Mesenchymal stem cell (in vitro differentiated cells and primary cell): ENCODE measurements around the gene FOXE1.

ENCODE experiments used
- DNase-seq: peaks from one replicate; pipeline ENCODE4 v3.0.0-alpha.2; 2013
- H2AFZ ChIP-seq: one replicate; pipeline ENCODE4 v1.6.1; 2013; ENCODE audit warnings: low read depth, mild to moderate bottlenecking, control low read depth, inconsistent platforms, low read length, moderate library complexity
- H2AK5ac ChIP-seq: 2 replicates; pipeline ENCODE4 v1.6.1; 2013; ENCODE audit warnings: low read length, moderate library complexity, mild to moderate bottlenecking, inconsistent platforms; ENCODE audit not compliant: severe bottlenecking
- H2BK120ac ChIP-seq: one replicate; pipeline ENCODE4 v1.6.1; 2013; ENCODE audit warnings: low read depth, mild to moderate bottlenecking, inconsistent platforms, low read length, moderate library complexity
- H2BK12ac ChIP-seq, 2 experiments: one replicate each; pipeline ENCODE4 v1.6.1; 2013; ENCODE audit warnings: inconsistent platforms in 2 of 2, low read length in 2 of 2, mild to moderate bottlenecking in 2 of 2, moderate library complexity in 2 of 2, control low read depth in 1 of 2
- H2BK15ac ChIP-seq: one replicate; pipeline ENCODE4 v1.6.1; 2013; ENCODE audit warnings: mild to moderate bottlenecking, low read depth, inconsistent platforms; ENCODE audit not compliant: poor library complexity, severe bottlenecking
- H2BK5ac ChIP-seq: 2 replicates; pipeline ENCODE4 v1.6.1; 2013; ENCODE audit warnings: low read depth, mild to moderate bottlenecking, low read length, control low read depth, inconsistent platforms; ENCODE audit not compliant: poor library complexity, severe bottlenecking
- H3K14ac ChIP-seq, 2 experiments: one replicate each; pipeline ENCODE4 v1.6.1; 2013; ENCODE audit warnings: inconsistent platforms in 2 of 2, low read length in 2 of 2, control low read depth in 1 of 2, mild to moderate bottlenecking in 1 of 2, moderate library complexity in 1 of 2
- H3K18ac ChIP-seq, 2 experiments: one replicate each; pipeline ENCODE4 v1.6.1; 2013; ENCODE audit warnings: inconsistent platforms in 2 of 2, low read length in 2 of 2, control low read depth in 1 of 2, low read depth in 1 of 2, mild to moderate bottlenecking in 1 of 2
- H3K23ac ChIP-seq, 2 experiments: one replicate each; pipeline ENCODE4 v1.6.1; 2013; ENCODE audit warnings: inconsistent platforms in 2 of 2, low read length in 2 of 2, mild to moderate bottlenecking in 2 of 2, moderate library complexity in 2 of 2, control low read depth in 1 of 2
- H3K27ac ChIP-seq: 2 replicates; pipeline ENCODE4 v1.5.1; 2013; ENCODE audit warnings: mild to moderate bottlenecking, moderate library complexity, low read length, control low read depth, inconsistent platforms; ENCODE audit not compliant: poor library complexity, severe bottlenecking
- H3K27me3 ChIP-seq, 2 experiments: 2 replicates each; pipeline versions ENCODE4 v1.6.1 to v1.7.0; 2013; ENCODE audit warnings: low read length in 2 of 2, mild to moderate bottlenecking in 2 of 2, moderate library complexity in 2 of 2, control low read depth in 1 of 2, inconsistent platforms in 1 of 2; ENCODE audit not compliant: control insufficient read depth in 1 of 2, insufficient read depth in 1 of 2
- H3K36me3 ChIP-seq, 2 experiments: 2 replicates each; pipeline versions ENCODE4 v1.6.1 to v1.7.0; 2013; ENCODE audit warnings: low read length in 2 of 2, control low read depth in 1 of 2, inconsistent platforms in 1 of 2, low read depth in 1 of 2, mild to moderate bottlenecking in 1 of 2; ENCODE audit not compliant: insufficient read depth in 2 of 2, control insufficient read depth in 1 of 2
- H3K4ac ChIP-seq, 2 experiments: one replicate each; pipeline ENCODE4 v1.6.1; 2013; ENCODE audit warnings: inconsistent platforms in 2 of 2, low read length in 2 of 2, mild to moderate bottlenecking in 2 of 2, moderate library complexity in 2 of 2, control low read depth in 1 of 2, low read depth in 1 of 2
- H3K4me1 ChIP-seq: 2 replicates; pipeline ENCODE4 v1.6.1; 2013; ENCODE audit warnings: low read depth, low read length, control low read depth; ENCODE audit not compliant: control insufficient read depth, insufficient read depth
- H3K4me2 ChIP-seq: 2 replicates; pipeline ENCODE4 v1.6.1; 2013; ENCODE audit warnings: low read length, mild to moderate bottlenecking, inconsistent platforms; ENCODE audit not compliant: poor library complexity, severe bottlenecking
- H3K4me3 ChIP-seq, 2 experiments: 2 replicates each; pipeline versions ENCODE4 v1.5.1 to v1.7.0; 2013; ENCODE audit warnings: low read length in 2 of 2, mild to moderate bottlenecking in 2 of 2, control low read depth in 1 of 2, low read depth in 1 of 2; ENCODE audit not compliant: insufficient read depth in 1 of 2
- H3K79me1 ChIP-seq: replicated peaks from 2 replicates; pipeline ENCODE4 v1.6.1; 2013; ENCODE audit warnings: mild to moderate bottlenecking, control low read depth, low read length, inconsistent platforms; ENCODE audit not compliant: poor library complexity, severe bottlenecking
- H3K9ac ChIP-seq: 2 replicates; pipeline ENCODE4 v1.7.0; 2013; ENCODE audit warnings: mild to moderate bottlenecking, low read length, moderate library complexity
- H3K9me3 ChIP-seq: 2 replicates; pipeline ENCODE4 v1.7.0; 2013; ENCODE audit warnings: mild to moderate bottlenecking, low read length; ENCODE audit not compliant: control insufficient read depth
- H4K8ac ChIP-seq: one replicate; pipeline ENCODE4 v1.6.1; 2013; ENCODE audit warnings: inconsistent platforms, mild to moderate bottlenecking, low read length, moderate library complexity
- H4K91ac ChIP-seq: one replicate; pipeline ENCODE4 v1.6.1; 2013; ENCODE audit warnings: mild to moderate bottlenecking, low read length, inconsistent platforms
- WGBS: methylation state at CpG from one replicate; pipeline ENCODE4 v1.1.7; 2013; ENCODE audit warnings: mixed read lengths; 5-methylcytosine and 5-hydroxymethylcytosine counted together

FOXE1 gene

GRCh38 chr9:97848215-97848479 is 4.9 kb upstream of the FOXE1 start:
- H3K4me2 ChIP-seq, result peak overlapping the region; percentile 57
- no peaks in the 10 kb centered on the region for H3K79me1 ChIP-seq
- H2AFZ ChIP-seq, result no peak overlapping the region
- H3K4me1 ChIP-seq, result peaks cover 21% of the 10 kb centered on the region
- no peak overlapping the region for H2BK5ac ChIP-seq
- H2AK5ac ChIP-seq, result no peak overlapping the region
- no peak overlapping the region for H2BK12ac ChIP-seq
- no peaks in the 10 kb centered on the region for H3K36me3 ChIP-seq
- H2BK15ac ChIP-seq, result no peak overlapping the region
- no peak overlapping the region for H3K27ac ChIP-seq
- no peak for DNase-seq
- no peak overlapping the region for H3K23ac ChIP-seq
- peaks cover 11% of the 10 kb centered on the region for H3K9me3 ChIP-seq
- H3K27me3 ChIP-seq, result peaks cover 73 to 87% of the 10 kb centered on the region in 2 experiments
- H3K18ac ChIP-seq, result no peak overlapping the region
- H3K14ac ChIP-seq, result no peak overlapping the region
- WGBS, result 4% methylated on average over 7 of the region's 7 CpGs
- H3K4ac ChIP-seq, result no peak overlapping the region
- H3K9ac ChIP-seq, result no peak overlapping the region
- no peak overlapping the region for H3K4me3 ChIP-seq
- H4K8ac ChIP-seq, result no peak overlapping the region
- H2BK120ac ChIP-seq, result no peak overlapping the region
- no peak overlapping the region for H4K91ac ChIP-seq

DNA sequence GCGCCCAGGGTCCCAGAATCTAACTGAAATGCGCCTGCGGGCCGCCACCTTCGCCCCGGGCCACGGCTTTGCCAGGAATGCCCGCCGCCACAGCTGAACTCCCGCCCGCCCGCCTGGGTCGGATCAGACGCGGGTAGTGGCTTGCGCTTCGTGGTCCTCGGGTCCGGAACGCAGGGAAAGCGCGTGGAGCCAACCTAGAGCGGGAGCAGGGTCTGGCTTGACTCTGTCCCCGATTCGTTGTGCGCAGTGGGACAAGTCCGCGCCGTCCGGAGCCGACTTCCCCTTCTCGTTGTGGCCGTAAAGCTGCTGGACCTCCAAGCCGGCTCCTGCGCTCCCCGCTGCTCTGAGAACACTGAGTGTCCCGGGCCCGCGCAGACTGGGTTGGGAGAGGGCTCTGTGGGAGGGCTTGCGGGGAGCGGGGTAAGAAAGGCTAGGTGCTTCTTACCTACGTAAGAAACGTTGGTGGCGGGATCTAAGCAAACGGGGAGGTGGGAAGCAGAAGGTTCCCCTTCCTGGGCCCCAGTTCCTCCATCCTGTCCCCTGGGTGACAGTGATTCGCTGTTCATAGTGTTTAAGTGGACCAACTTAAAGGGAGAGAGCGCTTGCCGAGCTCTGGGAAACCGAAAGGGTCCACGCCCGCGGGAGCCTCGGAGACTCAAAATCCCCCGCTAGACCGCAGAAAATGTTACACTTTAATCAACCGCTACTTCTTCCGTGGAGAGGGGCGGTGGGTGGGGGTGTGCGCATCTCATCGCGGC is 4.4 kb upstream of the FOXE1 start:
- Histone ChIP-seq H3K4ac (no peak overlapping the region), H3K23ac (no peak overlapping the region), H3K27me3 (peaks cover 76 to 91% of the 10 kb centered on the region in 2 experiments), H4K91ac (no peak overlapping the region), H3K27ac (no peak overlapping the region), H3K4me3 (peak overlapping the region in 1 of 2 experiments; percentile 53), H2AFZ (no peak overlapping the region), H3K36me3 (no peaks in the 10 kb centered on the region), H3K9me3 (peaks cover 11% of the 10 kb centered on the region), H3K79me1 (no peaks in the 10 kb centered on the region), H2AK5ac (no peak overlapping the region), H3K18ac (no peak overlapping the region), H4K8ac (no peak overlapping the region), H3K4me1 (peaks cover 26% of the 10 kb centered on the region), H3K9ac (no peak overlapping the region), H2BK120ac (no peak overlapping the region), H2BK15ac (no peak overlapping the region), H3K14ac (no peak overlapping the region), H2BK5ac (no peak overlapping the region), H3K4me2 (peak overlapping the region; percentile 57), H2BK12ac (no peak overlapping the region)
- 6% methylated on average over 57 of the region's 61 CpGs for WGBS
- DNase-seq, result no peak

GRCh38 chr9:97849980-97850379 is 3.0 kb upstream of the FOXE1 start:
- Histone ChIP-seq H2BK120ac (no peak overlapping the region), H4K91ac (no peak overlapping the region), H4K8ac (no peak overlapping the region), H2AK5ac (no peak overlapping the region), H3K27ac (no peak overlapping the region), H3K4me2 (no peak overlapping the region), H3K9me3 (peaks cover 13% of the 10 kb centered on the region), H3K14ac (no peak overlapping the region), H3K4me3 (no peak overlapping the region), H3K4ac (no peak overlapping the region), H2BK12ac (no peak overlapping the region), H3K79me1 (no peaks in the 10 kb centered on the region), H3K27me3 (peaks cover 83 to 91% of the 10 kb centered on the region in 2 experiments), H2BK15ac (no peak overlapping the region), H2AFZ (no peak overlapping the region), H3K36me3 (peaks cover 0 to 3% of the 10 kb centered on the region in 2 experiments), H3K23ac (no peak overlapping the region), H2BK5ac (no peak overlapping the region), H3K9ac (no peak overlapping the region), H3K18ac (no peak overlapping the region), H3K4me1 (peaks cover 31% of the 10 kb centered on the region)
- WGBS, result 13% methylated on average over 3 of the region's 3 CpGs
- no peak for DNase-seq

GRCh38 chr9:97850746-97851445 is 2.1 kb upstream of the FOXE1 start:
- Histone ChIP-seq H3K18ac (no peak overlapping the region), H3K9me3 (peaks cover 15% of the 10 kb centered on the region), H2AFZ (no peak overlapping the region), H3K36me3 (peaks cover 0 to 3% of the 10 kb centered on the region in 2 experiments), H3K79me1 (no peaks in the 10 kb centered on the region), H3K9ac (no peak overlapping the region), H4K91ac (no peak overlapping the region), H4K8ac (no peak overlapping the region), H2BK12ac (no peak overlapping the region), H2BK5ac (no peak overlapping the region), H2BK120ac (no peak overlapping the region), H3K27me3 (peaks cover 89 to 91% of the 10 kb centered on the region in 2 experiments), H3K4me3 (peak overlapping the region in 1 of 2 experiments; percentile 69), H2BK15ac (no peak overlapping the region), H3K4me2 (no peak overlapping the region), H3K14ac (no peak overlapping the region), H2AK5ac (no peak overlapping the region), H3K23ac (no peak overlapping the region), H3K4ac (no peak overlapping the region), H3K4me1 (peaks cover 31% of the 10 kb centered on the region), H3K27ac (no peak overlapping the region)
- WGBS, result 34% methylated on average over 9 of the region's 13 CpGs
- no peak for DNase-seq
